ENCODE measurements around the gene VWCE. TPM values are rescaled to one million over a fixed set of nuclear protein-coding genes. Genes with fewer than 3 reads are reported as not detected.

The VWCE gene, protein sequence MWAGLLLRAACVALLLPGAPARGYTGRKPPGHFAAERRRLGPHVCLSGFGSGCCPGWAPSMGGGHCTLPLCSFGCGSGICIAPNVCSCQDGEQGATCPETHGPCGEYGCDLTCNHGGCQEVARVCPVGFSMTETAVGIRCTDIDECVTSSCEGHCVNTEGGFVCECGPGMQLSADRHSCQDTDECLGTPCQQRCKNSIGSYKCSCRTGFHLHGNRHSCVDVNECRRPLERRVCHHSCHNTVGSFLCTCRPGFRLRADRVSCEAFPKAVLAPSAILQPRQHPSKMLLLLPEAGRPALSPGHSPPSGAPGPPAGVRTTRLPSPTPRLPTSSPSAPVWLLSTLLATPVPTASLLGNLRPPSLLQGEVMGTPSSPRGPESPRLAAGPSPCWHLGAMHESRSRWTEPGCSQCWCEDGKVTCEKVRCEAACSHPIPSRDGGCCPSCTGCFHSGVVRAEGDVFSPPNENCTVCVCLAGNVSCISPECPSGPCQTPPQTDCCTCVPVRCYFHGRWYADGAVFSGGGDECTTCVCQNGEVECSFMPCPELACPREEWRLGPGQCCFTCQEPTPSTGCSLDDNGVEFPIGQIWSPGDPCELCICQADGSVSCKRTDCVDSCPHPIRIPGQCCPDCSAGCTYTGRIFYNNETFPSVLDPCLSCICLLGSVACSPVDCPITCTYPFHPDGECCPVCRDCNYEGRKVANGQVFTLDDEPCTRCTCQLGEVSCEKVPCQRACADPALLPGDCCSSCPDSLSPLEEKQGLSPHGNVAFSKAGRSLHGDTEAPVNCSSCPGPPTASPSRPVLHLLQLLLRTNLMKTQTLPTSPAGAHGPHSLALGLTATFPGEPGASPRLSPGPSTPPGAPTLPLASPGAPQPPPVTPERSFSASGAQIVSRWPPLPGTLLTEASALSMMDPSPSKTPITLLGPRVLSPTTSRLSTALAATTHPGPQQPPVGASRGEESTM
- polyA plus RNA-seq (ENCODE audit: insufficient read length in 4 of 4), result 1 to 10 TPM; 1.5 to 4.0 (median 2.9) TPM

DNA sequence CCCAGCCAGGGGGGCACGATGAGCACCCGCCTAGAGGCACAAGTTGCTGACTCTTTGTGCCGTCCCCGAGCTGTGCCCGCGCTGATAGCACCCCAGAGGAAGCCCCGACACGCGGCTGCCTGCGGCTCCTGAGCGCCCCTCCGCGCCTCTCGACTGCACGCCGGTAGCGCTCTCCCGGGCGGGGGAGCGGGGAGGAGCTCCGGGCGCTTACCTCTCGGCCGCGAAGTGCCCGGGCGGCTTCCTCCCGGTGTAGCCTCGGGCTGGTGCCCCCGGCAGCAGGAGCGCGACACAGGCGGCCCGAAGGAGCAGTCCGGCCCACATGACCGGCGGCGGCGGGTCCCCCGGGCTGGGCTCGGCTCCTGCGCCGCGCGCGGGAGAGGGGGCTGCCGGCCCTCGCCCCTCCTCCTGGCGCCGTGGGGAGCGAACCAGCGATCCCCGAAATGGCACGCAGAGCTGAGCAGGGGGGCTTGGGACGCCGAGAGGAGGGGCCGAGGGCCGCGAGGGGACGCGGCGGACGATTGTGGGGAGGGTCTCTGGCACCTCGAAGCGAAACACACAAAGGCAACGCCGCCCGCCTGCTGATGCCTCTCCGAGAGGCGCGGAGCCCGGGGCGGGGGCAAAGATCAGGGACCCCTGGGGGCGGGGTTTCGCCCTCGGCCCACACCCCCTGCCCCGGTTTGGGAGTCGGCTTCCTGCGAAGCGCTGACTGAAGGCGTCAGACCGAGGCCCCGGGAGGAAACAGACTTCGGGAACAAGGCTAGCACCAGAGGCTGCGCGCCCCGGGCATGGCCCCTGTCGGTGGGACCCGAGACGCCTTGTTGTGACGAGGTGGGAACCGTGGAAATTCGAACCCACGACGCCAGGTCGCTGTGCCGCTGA, at the start of gene VWCE:
Gene VWCE, minus strand, starts transcription at position 600 of the 879 bp plus-strand sequence. Its CDS starts 279 bp downstream, at position 321.
- peak in 2 of 4 donors; percentile 40 to 49 for DNase-seq (ENCODE audit: low read depth in 4 of 4, low spot score in 2 of 4)

DNA sequence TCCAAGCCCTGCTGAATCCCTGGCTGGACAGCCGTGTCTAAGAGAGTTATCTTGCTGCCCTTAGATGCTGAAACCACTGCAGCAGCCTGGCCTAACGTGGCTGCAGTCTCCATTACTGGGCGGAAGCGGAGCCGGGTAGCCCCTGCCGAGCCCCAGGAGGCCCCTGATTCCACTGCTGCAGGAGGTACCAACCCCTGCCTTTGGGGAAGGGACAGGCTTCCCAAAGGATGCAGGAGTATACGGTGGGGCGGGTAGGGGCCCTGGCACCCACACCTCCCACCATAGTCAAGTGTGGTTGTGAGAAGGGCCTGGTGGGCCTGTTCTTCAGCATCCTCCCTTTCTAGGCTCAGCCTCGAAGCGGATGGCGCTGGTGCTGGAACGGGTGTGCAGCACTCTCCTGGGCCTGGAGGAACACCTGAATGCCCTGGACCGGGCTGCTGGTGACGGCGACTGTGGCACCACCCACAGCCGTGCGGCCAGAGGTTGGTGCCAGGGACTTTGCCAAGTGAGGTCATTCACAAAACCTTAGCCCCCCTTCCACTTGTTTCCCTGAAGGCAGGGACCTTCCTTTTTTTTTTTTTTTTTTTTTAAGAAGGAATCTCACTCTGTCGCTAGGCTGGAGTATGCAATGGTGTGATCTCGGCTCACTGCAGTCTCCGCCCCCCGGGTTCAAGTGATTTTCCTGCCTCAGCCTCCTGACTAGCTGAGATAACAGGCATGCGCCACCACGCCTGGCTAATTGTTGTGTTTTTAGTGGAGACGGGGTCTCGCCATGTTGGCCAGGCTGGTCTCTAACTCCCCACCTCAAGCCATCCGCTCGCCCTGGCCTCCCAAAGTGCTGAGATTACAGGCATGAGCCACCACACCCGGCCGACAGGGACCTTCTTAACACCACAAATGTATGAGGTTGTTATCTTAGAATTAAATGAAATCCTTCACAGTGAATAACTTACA, 49.0 kb upstream of the VWCE start:
- DNase-seq (ENCODE audit: low read depth in 4 of 4, low spot score in 2 of 4), result no peak

DNA sequence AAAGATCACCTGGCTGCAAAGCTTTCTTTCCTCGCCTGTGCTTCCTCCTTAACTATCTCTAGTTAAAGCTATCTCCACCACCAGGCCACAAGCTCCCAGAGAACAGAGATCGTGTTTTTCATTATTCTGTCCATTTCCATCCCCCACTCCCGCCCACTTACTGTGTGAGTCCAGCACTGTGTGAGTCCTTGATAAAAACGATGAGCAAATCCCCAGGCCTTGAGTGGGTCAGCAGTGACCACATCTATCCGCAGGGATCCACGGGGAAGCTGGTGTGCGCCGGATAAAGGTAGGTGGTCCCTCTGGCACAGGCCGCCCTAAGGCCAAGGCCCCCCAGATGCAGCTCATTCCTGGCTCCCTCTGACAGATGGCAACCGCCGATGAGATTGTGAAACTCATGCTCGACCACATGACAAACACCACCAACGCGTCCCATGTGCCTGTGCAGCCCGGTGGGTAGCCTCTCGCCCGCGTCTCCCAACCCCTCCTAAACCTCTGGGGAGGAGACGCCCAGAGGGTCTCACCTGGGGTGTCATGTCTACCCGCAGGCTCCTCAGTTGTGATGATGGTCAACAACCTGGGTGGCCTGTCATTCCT, 47.2 kb upstream of the VWCE start:
- no peak for DNase-seq (ENCODE audit: low read depth in 4 of 4, low spot score in 2 of 4)

DNA sequence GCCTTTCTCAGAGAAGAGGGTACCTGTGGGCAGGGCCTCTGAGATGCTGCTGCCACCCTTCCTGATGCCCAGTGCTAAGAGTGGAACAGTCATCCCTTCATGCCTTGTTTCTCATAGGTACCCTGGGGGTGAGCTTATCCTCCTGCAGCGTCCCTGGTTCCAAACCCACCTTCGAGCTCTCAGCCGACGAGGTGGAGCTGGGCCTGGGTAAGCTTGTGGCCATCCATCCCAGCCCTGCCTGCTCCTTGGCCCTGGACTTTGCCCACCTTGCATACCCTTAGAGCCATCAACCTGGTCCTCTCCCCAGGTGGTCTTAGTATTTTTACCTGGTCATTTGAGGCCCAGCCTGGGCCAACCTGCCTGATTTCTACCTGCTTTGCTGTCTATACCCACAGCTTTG, 46.6 kb upstream of the VWCE start:
- no peak for DNase-seq (ENCODE audit: low read depth in 4 of 4, low spot score in 2 of 4)

DNA sequence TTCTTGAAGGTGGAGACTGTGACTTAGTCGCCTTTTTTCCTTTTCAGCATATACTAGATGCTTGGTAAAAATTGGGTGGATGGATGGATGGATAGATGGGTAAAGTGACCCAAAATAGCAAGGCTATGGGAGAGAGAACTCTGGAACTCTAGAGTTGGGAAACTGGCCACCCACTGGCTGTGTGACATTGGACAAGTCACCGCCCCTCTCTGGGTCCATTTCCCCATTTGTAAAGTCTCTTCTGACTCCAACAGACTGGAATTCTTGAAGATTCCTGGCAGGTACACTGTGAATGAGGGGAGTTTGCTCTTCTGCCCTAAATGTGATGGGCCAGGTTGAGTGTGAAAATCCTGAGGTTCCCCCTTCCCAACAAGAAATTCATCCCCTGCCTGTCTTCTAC, 45.9 kb upstream of the VWCE start:
- DNase-seq (ENCODE audit: low read depth in 4 of 4, low spot score in 2 of 4), result no peak

DNA sequence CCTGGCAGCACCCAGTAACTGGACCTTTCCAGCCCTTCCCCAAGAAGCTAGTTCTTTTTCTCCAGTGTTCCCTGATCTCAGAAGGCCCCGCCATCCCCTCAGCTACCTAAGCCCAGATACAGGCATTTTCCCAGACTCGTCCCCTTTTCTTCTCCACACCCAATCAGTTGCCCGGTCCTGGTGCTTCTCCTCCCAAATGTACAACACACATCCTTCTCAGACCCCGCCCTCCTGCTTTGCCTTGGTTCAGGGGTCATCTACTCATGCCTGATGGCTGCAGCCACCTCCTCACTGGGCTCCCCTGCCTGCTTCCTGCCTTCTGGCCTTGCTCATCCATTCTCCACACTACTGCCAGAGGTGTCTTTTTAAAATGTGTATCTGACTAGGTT, 44.4 kb upstream of the VWCE start:
- DNase-seq (ENCODE audit: low read depth in 4 of 4, low spot score in 2 of 4), result no peak

DNA sequence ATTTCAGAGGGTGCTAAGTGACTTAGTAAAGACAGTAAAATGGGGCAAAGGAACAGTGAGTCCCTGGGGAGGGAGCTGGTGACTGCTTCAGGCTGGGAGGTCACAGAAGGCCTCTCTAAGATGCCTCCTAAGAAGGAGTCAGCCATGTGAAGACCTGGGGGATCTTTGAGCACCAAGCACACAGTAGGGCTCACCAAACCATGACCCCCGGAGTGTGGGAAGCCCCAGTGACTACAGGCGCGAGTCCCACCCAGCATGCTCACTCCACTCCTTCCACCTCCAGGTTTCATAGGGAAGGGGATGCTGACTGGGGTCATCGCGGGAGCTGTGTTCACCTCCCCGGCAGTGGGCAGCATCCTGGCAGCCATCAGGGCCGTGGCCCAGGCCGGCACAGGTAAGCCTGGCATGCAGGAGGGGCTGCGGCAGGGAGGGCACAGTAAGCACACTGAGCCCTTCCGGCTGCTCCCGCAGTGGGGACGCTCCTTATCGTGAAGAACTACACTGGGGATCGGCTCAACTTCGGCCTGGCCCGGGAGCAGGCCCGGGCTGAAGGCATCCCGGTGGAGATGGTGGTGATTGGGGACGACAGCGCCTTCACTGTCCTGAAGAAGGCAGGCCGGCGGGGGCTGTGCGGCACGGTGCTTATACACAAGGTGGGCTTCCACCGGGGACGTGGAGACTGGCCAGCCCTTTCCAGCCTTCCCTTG, 43.8 kb upstream of the VWCE start:
- DNase-seq (ENCODE audit: low read depth in 4 of 4, low spot score in 2 of 4), result no peak

DNA sequence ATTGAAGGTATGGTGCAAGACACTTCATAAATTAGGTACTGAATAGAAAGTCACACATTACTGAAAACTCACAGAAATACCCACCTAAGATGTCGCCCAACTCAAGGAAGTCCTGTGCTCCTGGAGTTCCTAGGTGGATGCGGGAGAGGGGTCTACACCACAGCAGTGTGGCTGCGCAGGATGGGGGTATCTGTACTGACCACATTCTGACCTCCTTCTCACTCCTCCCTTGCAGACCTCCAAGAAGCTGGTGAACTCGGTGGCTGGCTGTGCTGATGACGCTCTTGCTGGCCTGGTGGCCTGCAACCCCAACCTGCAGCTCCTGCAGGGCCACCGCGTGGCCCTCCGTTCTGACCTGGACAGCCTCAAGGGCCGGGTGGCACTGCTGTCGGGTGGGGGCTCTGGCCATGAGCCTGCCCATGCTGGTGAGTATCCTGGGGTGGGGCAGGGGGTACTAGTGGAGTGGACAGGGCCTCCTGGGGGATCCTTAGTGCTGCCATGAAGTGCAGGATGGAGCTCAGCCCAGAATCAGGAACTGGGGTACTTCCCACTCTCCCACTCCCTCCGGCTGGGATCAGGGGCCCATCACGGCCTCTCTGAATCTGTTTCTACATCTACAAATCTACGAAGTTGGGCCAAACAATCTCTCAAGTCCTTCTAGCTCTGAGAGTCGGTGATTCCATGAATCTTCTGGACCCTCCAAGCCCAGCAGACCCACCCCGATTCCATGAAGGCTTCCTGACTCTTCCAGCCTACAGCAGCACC, 42.8 kb upstream of the VWCE start:
- no peak for DNase-seq (ENCODE audit: low read depth in 4 of 4, low spot score in 2 of 4)

DNA sequence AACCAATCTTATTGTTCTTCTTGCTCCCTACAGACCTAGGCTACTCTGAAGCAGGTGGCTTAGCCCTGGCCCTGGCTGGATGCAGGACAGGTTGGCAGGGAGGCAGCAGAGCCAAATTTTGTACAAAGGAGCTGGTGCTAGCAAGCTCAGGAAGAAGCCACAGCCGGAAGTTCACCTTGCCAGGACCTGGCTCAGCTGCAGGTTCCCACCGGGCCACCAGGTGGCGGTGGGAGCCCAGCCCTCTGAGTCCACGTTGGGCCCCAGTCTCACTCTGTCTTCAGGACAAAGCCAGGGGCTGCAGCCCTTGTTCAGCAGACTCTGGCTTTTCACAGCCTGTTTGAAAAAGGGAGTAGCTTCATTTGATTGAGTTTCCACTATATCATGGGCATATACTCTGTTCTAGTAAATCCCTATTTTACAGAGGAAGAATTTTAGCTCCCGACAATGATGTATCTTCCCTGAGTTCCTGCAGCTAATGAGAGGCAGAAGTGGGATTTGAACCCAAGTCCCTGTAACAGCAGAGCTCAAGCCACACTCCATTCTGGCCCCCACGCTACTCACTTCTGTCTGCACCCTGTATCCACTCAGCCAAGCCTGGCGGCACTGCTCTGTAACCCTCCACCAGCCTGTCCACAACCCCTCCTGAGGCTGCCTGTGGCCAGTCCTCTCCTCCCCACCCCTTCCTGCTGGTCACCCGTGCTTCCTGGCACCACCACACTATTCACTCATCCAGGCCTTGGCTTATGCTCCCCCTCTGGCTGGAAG, 41.2 kb upstream of the VWCE start:
- peak in 2 of 4 donors; percentile 62 to 75 for DNase-seq (ENCODE audit: low read depth in 4 of 4, low spot score in 2 of 4)

DNA sequence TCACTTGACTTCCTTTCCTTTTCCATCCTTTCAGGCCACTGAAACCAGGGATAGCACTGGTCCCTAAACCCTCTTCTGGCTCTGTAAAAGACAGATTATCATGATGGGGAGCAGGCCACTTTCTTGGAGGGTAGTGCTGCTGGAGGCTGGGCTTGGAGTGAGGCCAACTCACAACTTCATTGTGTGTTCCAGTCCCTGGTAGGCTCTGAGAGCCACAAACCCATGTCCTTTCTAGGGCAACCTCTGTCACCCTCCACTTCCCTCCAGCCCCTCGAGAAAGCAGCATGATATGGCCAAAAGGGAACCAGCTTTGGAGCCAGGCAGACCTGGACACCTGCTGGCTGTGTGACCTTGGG, 40.2 kb upstream of the VWCE start:
- no peak for DNase-seq (ENCODE audit: low read depth in 4 of 4, low spot score in 2 of 4)

DNA sequence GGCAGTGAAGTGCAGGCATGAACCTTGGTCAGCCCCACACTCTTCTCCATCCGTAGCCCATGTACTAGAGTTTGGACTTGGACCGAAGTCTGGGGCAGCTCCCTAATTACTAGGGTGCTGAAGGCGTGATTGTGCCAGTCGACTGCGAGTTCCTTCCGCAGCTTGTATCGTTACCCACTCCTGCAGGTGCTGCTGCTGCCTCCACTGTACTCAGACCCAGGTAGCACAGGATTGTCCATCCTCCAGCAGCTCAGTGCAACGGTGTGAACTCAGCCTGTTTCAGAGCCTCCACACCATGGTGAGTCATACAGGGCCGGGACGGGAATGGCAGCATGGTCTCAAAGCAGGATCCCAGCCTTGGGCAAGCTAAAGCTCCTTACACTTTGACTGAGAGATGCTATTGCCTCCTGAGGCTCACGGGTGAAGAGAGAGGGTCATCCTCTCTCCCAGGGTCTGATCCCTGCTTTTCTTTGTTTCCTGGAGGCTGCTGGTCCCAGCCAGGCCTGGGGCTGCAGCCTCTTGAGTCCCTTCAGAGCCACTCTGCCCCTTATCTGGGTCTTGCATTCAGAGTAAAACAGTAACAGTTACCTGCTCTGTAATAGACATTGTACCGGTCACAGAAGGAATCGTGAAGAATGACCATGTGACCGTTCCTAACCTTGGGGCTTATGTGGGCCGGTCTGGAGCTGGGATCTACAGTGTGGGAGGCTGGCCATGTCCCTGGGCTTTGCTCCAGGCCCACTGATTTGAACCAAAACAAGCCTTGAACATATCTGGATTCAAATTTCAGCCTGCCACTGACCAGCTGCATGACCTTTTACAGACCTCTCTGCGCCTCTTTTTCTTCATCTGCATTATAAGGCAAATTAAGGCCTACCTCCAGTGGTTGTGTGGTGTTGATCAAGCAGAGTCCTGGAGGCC, 39.6 kb upstream of the VWCE start:
- DNase-seq (ENCODE audit: low read depth in 4 of 4, low spot score in 2 of 4), result no peak

DNA sequence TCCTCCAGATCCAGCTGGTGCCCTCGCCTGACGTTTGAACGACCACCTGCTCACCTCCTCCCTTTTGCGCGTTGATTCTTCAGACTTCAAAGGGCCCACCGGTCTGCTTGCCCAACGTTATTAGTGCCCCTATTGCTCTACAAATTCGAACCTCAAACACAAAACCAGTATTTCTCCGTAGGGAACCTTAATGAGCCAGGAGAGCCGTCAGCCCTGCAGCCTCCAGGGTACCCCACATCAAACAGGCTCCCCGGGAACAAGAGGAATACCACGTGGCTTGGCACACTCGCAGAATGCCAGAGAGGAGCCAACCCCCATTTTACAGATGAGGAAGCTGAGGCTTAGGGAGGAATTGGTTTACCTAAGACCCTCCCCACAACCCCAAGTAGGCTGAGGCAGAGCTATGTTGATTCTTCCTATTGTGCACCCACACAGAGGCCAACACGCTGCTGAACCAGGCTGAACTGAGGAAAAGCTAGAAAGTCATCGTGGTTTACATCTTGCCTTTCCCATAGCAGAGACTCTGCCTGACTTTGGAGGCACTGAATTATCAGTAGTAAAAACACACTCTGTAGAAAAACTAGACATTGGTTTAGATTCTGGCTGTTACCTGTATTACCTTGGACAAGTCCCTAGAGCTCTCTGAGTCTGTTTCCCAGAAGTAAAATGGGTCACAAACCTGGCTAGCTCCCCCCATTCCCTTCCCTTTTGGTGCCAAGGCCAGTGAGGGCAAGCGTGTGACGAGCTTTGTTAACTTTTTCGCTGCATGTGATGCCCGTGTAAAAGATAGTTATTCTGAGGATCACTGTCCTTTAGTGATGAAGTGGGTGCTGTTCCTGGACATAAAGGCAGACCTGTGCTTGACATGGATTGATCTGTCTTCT, 38.7 kb upstream of the VWCE start:
- DNase-seq (ENCODE audit: low read depth in 4 of 4, low spot score in 2 of 4), result no peak

DNA sequence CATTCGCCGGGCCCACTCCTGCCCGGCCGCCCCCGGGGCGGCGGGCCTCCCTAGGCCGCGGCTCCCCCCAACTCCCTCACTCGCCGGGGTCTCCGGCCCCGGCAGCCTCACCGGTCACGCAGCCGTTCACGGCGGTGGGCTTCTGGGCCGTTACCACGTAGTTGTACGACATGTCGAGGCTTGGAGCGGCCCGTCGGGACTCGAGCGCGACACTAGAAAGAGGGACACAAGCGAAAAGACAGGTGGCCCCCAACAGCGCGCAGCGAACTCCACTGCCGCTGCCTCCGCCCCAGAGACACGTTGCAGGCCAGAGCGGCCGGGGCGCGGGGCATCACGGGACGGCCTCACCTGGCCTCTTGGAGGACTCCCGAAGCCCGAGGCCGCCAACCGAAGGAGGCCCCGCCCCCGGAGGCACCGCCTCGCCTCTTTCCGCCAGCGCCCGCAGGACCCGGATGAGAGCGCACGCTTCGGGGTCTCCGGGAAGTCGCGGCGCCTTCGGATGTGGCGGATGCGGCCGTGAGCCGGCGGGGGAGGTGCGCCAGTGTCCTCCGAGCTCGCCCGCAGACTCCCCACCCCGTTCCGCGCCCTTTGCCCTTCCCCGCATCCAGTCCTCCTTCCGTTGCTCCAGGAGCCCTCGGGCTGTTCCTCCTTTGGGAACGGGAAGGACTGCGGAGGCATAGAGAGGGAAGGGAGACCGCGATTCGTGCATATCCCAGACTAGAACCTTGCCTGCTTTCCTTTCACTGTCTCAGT, 37.9 kb upstream of the VWCE start, which contains the start of the genes DDB1 and TKFC:
Gene DDB1, minus strand, starts transcription at position 309 of the 753 bp plus-strand sequence. Its CDS starts 137 bp downstream, at position 172.
Gene TKFC, plus strand, starts transcription at position 432 of the 753 bp plus-strand sequence. CDS start 1,501 bp downstream, outside the sequence.
- DNase-seq (ENCODE audit: low read depth in 4 of 4, low spot score in 2 of 4), result peak; percentile 72 to 96 (median 82)

DNA sequence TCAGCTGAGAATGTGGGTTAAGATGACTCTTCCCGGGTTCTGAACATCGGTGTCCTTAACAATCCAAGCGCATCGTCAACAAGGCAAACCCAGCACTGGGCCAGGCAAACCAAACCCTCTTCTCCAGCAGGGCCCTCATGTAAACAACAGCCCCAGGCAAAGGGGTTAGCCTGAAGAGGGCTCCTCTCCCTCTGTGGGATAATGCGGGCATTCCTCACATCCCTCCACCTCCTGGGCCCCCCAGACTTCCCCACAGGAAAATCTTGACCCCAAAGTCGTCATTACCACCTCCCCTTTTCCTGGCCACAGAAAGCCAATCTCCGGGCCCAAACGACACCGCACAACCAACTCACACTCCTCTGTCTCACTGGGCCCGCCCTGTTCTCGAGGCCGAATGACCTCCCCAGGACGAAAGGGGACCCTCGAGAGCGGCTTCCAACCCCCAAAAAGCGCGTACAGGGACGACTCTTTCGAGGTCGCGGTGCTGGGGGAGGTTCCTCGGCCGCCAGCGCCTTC, 37.2 kb upstream of the VWCE start:
- DNase-seq (ENCODE audit: low read depth in 4 of 4, low spot score in 2 of 4), result no peak
